Lung (tissue), 16 donors: Measurements from ENCODE around the gene ASIC2. TPM values are rescaled to one million over a fixed set of nuclear protein-coding genes. Genes with fewer than 3 reads are reported as not detected.
A peak's percentile ranks its signal among the peaks of the same experiment; 100 is the strongest.

ENCODE experiments used
- ATAC-seq: fragments of 200-7000 bp; cut with Tn5 transposase; one replicate; pipeline ENCODE4 v1.9.1; 2020; ENCODE audit warnings: moderate number of reproducible peaks; ENCODE audit not compliant: insufficient read depth, low FRiP score
- DNase-seq, 3 donors: peaks; one replicate each; pipeline ENCODE4 v3.0.0-alpha.2; 2013 to 2017
- H3K27ac ChIP-seq, 2 donors: one replicate each; pipeline ENCODE4 v1.5.1; 2013; ENCODE audit warnings: mild to moderate bottlenecking in 2 of 2, moderate library complexity in 2 of 2, control low read depth in 1 of 2, inconsistent platforms in 1 of 2, low read depth in 1 of 2, low read length in 1 of 2
- H3K27me3 ChIP-seq, 3 donors: one replicate each; pipeline ENCODE4 v1.5.1; 2013; ENCODE audit warnings: low read length in 2 of 3; ENCODE audit not compliant: control insufficient read depth in 3 of 3, insufficient read depth in 3 of 3
- H3K36me3 ChIP-seq, 4 donors: one replicate each; pipeline ENCODE4 v1.5.1; 2013; ENCODE audit warnings: low read length in 4 of 4, mild to moderate bottlenecking in 1 of 4, moderate library complexity in 1 of 4; ENCODE audit not compliant: control insufficient read depth in 4 of 4, insufficient read depth in 4 of 4
- H3K4me1 ChIP-seq, 5 donors: one replicate each; pipeline ENCODE4 v1.5.1; 2013; ENCODE audit warnings: low read length in 5 of 5, mild to moderate bottlenecking in 2 of 5, moderate library complexity in 1 of 5; ENCODE audit not compliant: control insufficient read depth in 5 of 5, insufficient read depth in 5 of 5
- H3K4me3 ChIP-seq: one replicate; pipeline ENCODE4 v1.5.1; 2013; ENCODE audit warnings: mild to moderate bottlenecking, control low read depth, moderate library complexity
- H3K9ac ChIP-seq, 2 donors: one replicate each; pipeline ENCODE4 v1.5.1; 2013; ENCODE audit warnings: low read length in 2 of 2, control low read depth in 1 of 2; ENCODE audit not compliant: insufficient read depth in 1 of 2
- H3K9me3 ChIP-seq, 4 donors: one replicate each; pipeline ENCODE4 v1.5.1; 2013; ENCODE audit warnings: low read length in 3 of 4, mild to moderate bottlenecking in 1 of 4, moderate library complexity in 1 of 4; ENCODE audit not compliant: control insufficient read depth in 4 of 4, insufficient read depth in 3 of 4
- CTCF ChIP-seq: IDR thresholded peaks from 2 replicates; pipeline ENCODE4 v1.5.1; 2012; ENCODE audit warnings: mild to moderate bottlenecking; ENCODE audit errors: control extremely low read depth, extremely low read depth
- WGBS, 2 donors: extraction: QIAGEN DNeasy Blood & Tissue Kit; methylation state at CpG; one replicate each; pipeline ENCODE4 v1.1.7; 2013; 5-methylcytosine and 5-hydroxymethylcytosine counted together
- long read RNA-seq, 5 donors: transcript quantifications; one replicate each; lab custom pipeline, GENCODE V29; 2026
- polyA plus RNA-seq, 2 donors: library from polyadenylated mRNA; stranded (reverse); fragments of 200-250 nt; gene quantifications; one replicate each; pipeline ENCODE4 v1.2.1, GENCODE V29; 2013
- total RNA-seq, 2 donors: library from RNA; depleted of rRNA in 1 of 2; stranded (reverse); fragments of >200 nt in 1 of 2; gene quantifications; one replicate each; pipeline ENCODE4 v1.2.1, GENCODE V29; 2014 to 2021
- donor health status: control.
- donor health status: control.
- donor health status: Bipolar disorder and iron deficiency.
- donor health status: healthy.
- donor health status: DM: yes; HTN: yes; CAD: no.

ASIC2 gene
- total RNA-seq = under 1 TPM; 0.14 to 0.28 TPM
- polyA plus RNA-seq = under 1 TPM in 1 of 2 donors, not detected in 1; 0.03 TPM
- long read RNA-seq, donor 1 = 0 reads
- long read RNA-seq, donor 2 = 0 reads
- long read RNA-seq, donor 3 = 0 reads
- long read RNA-seq, donor 4 = 0 reads
- long read RNA-seq, donor 5, partial matches to known transcripts = 0 of 1 reads
- long read RNA-seq, donor 5, other reads (novel, unspliced or antisense) = 0 of 1 reads

- H3K4me3 ChIP-seq = no peak within 1 kb of the TSS
- peaks cover 16 to 78% (median 57%) of the 10 kb centered on the region in 3 donors for H3K27me3 ChIP-seq
- H3K36me3 ChIP-seq = no peaks in the 10 kb centered on the region
- no peak within 1 kb of the TSS for H3K27ac ChIP-seq
- WGBS, 2 donors = 9% methylated on average over 67 to 68 of the region's 68 CpGs
- H3K9ac ChIP-seq = no peak within 1 kb of the TSS
- H3K9me3 ChIP-seq = peaks cover 0 to 2% (median 0%) of the 10 kb centered on the region in 4 donors
- H3K4me1 ChIP-seq = peaks cover 0 to 11% (median 0%) of the 10 kb centered on the region in 5 donors
- DNase-seq (peak in 1 of 3 donors; percentile 21), ATAC-seq (no peak)
- TF ChIP-seq CTCF = no peak
Observed at GRCh38 chr17:33292981-33293867, at the start of gene ASIC2. Gene ASIC2 (minus strand): TSS chr17:33293295.

GRCh38 chr17:33342025-33342424 is 48.9 kb upstream of the ASIC2 start:
- WGBS, 2 donors = 38 to 48% methylated on average over 3 of the region's 3 CpGs
- no peak overlapping the region for H3K4me3 ChIP-seq
- no peaks in the 10 kb centered on the region for H3K36me3 ChIP-seq
- peaks cover 0 to 3% (median 0%) of the 10 kb centered on the region in 5 donors for H3K4me1 ChIP-seq
- no peak for TF ChIP-seq CTCF
- no peak for DNase-seq
- H3K27ac ChIP-seq = no peak overlapping the region
- ATAC-seq = no peak
- no peak overlapping the region for H3K9ac ChIP-seq
- H3K9me3 ChIP-seq = peaks cover 0 to 3% (median 0%) of the 10 kb centered on the region in 4 donors
- H3K27me3 ChIP-seq = peaks cover 0 to 16% (median 8%) of the 10 kb centered on the region in 3 donors

GRCh38 chr17:33338242-33338641 is 45.1 kb upstream of the ASIC2 start:
- DNase-seq (no peak), ATAC-seq (no peak)
- Histone ChIP-seq H3K27me3 (peaks cover 0 to 20% (median 8%) of the 10 kb centered on the region in 3 donors), H3K4me3 (no peak overlapping the region), H3K27ac (no peak overlapping the region), H3K4me1 (peaks cover 0 to 3% (median 0%) of the 10 kb centered on the region in 5 donors), H3K36me3 (no peaks in the 10 kb centered on the region), H3K9ac (no peak overlapping the region), H3K9me3 (peaks cover 0 to 4% (median 0%) of the 10 kb centered on the region in 4 donors)
- TF ChIP-seq CTCF = no peak
- 72 to 80% methylated on average over 4 of the region's 4 CpGs for WGBS, 2 donors
